Astrocyte (in vitro differentiated cells and primary cell): ENCODE measurements around the gene AP1B1.

Experiments used
- CTCF ChIP-seq: IDR thresholded peaks from 2 replicates; pipeline ENCODE4 v1.5.1; 2011; ENCODE audit warnings: low read depth, mild to moderate bottlenecking, inconsistent platforms, low read length, moderate library complexity; ENCODE audit not compliant: insufficient read depth
- EZH2 ChIP-seq: IDR thresholded peaks from 2 replicates; pipeline ENCODE4 v1.6.1; 2012; ENCODE audit warnings: mild to moderate bottlenecking, low read length, inconsistent platforms; ENCODE audit not compliant: insufficient read depth

- TF ChIP-seq CTCF (no peak), EZH2 (no peak)
These were observed 46.2 kb downstream of the AP1B1 start for GRCh38 chr22:29342177-29342576.
